Natural killer cell (primary cell): ENCODE results near the gene ATP6V0E2. TPM values are rescaled to one million over a fixed set of nuclear protein-coding genes. Genes with fewer than 3 reads are reported as not detected.

Experiments used
- ATAC-seq, 3 donors: fragments of 150-1000 bp in 2 of 3; fragments of 200-7000 bp in 1 of 3; cut with Tn5 transposase; 1 replicate in 1 of 3; 2 replicates in 2 of 3; pipeline ENCODE4 v1.10.0; 2021; ENCODE audit warnings: mild to moderate bottlenecking in 2 of 3, moderate library complexity in 2 of 3
- DNase-seq, 2 donors: peaks; one replicate each; pipeline versions ENCODE4 v3.0.0 to v3.0.0-alpha.2; 2013 to 2021; ENCODE audit warnings: mixed read lengths in 1 of 2
- H3K27ac ChIP-seq: one replicate; pipeline ENCODE4 v1.5.1; 2013; ENCODE audit warnings: mild to moderate bottlenecking, low read length
- H3K27me3 ChIP-seq: one replicate; pipeline ENCODE4 v1.6.1; 2013; ENCODE audit warnings: low read length; ENCODE audit not compliant: control insufficient read depth, insufficient read depth
- H3K36me3 ChIP-seq: one replicate; pipeline ENCODE4 v1.6.1; 2013; ENCODE audit warnings: low read length; ENCODE audit not compliant: control insufficient read depth, insufficient read depth
- H3K4me1 ChIP-seq: one replicate; pipeline ENCODE4 v1.6.1; 2013; ENCODE audit warnings: low read length; ENCODE audit not compliant: control insufficient read depth, insufficient read depth
- H3K4me3 ChIP-seq: one replicate; pipeline ENCODE4 v1.5.1; 2013; ENCODE audit warnings: low read length
- H3K9me3 ChIP-seq: one replicate; pipeline ENCODE4 v1.6.1; 2013; ENCODE audit warnings: low read length; ENCODE audit not compliant: control insufficient read depth, insufficient read depth
- H3K27ac Mint-ChIP-seq, 2 donors: one replicate each; pipeline ENCODE4 v1.8.0; 2022; ENCODE audit warnings: mild to moderate bottlenecking in 2 of 2, mixed read lengths in 2 of 2, moderate library complexity in 1 of 2
- H3K27me3 Mint-ChIP-seq, 2 donors: one replicate each; pipeline ENCODE4 v1.8.0; 2022; ENCODE audit warnings: low read depth in 2 of 2, mixed read lengths in 2 of 2
- H3K36me3 Mint-ChIP-seq: one replicate; pipeline ENCODE4 v1.8.0; 2022; ENCODE audit warnings: mixed read lengths
- H3K4me1 Mint-ChIP-seq, 2 donors: one replicate each; pipeline ENCODE4 v1.8.0; 2022; ENCODE audit warnings: mixed read lengths in 2 of 2
- H3K4me3 Mint-ChIP-seq: one replicate; pipeline ENCODE4 v1.8.0; 2022; ENCODE audit warnings: mild to moderate bottlenecking, moderate library complexity, mixed read lengths
- H3K9me3 Mint-ChIP-seq, 2 donors: one replicate each; pipeline ENCODE4 v1.8.0; 2022; ENCODE audit warnings: mixed read lengths in 2 of 2
- WGBS: methylation state at CpG from one replicate; pipeline ENCODE4 v1.1.7; 2013; ENCODE audit warnings: missing lambda C conversion rate; ENCODE audit not compliant: insufficient coverage; 5-methylcytosine and 5-hydroxymethylcytosine counted together
- intact Hi-C: fragments of 100-400 bp; cut with micrococcal nuclease; formaldehyde crosslinking; loops from one replicate; pipeline ENCODE4 v1.14.2; 2022
- total RNA-seq, 4 donors: library from RNA; stranded (reverse); fragments of 120-200 nt in 1 of 4; gene quantifications; one replicate each; pipeline versions ENCODE4 v1.2.3 to v1.2.4, GENCODE V29; 2013 to 2022
- TF ChIP-seq, protein P1 (sequence below): fragments of 200-600 bp; IDR thresholded peaks from one replicate; pipeline ENCODE4 v1.8.0; 2022; ENCODE audit warnings: antibody characterized with exemption

Gene ATP6V0E2
- total RNA-seq, 3 donors from 2014 or later (not counting 1 experiment from before 2014, with no cell fraction given), result 23.2 to 39.4 (median 34.9) TPM

GRCh38 chr7:149866139-149866778, 7.5 kb upstream of the ATP6V0E2 start:
- no peak for ATAC-seq
- Histone ChIP-seq H3K36me3 (no peaks in the 10 kb centered on the region), H3K9me3 (no peaks in the 10 kb centered on the region), H3K27ac (peak overlapping the region; percentile 31), H3K4me1 (peaks cover 80% of the 10 kb centered on the region), H3K4me3 (no peak overlapping the region), H3K27me3 (no peaks in the 10 kb centered on the region)
- no peaks in the 10 kb centered on the region for H3K9me3 Mint-ChIP-seq
- no peaks in the 10 kb centered on the region for H3K36me3 Mint-ChIP-seq
- peaks cover 32 to 38% of the 10 kb centered on the region in 2 donors for H3K4me1 Mint-ChIP-seq
- H3K27me3 Mint-ChIP-seq, result no peaks in the 10 kb centered on the region
- H3K4me3 Mint-ChIP-seq, result no peak overlapping the region
- DNase-seq, result no peak
- intact Hi-C loops, result no loop called here
- H3K27ac Mint-ChIP-seq, result peak overlapping the region; percentile 11 to 63
- 84% methylated on average over 15 of the region's 16 CpGs for WGBS
- TF ChIP-seq, protein P1, sequence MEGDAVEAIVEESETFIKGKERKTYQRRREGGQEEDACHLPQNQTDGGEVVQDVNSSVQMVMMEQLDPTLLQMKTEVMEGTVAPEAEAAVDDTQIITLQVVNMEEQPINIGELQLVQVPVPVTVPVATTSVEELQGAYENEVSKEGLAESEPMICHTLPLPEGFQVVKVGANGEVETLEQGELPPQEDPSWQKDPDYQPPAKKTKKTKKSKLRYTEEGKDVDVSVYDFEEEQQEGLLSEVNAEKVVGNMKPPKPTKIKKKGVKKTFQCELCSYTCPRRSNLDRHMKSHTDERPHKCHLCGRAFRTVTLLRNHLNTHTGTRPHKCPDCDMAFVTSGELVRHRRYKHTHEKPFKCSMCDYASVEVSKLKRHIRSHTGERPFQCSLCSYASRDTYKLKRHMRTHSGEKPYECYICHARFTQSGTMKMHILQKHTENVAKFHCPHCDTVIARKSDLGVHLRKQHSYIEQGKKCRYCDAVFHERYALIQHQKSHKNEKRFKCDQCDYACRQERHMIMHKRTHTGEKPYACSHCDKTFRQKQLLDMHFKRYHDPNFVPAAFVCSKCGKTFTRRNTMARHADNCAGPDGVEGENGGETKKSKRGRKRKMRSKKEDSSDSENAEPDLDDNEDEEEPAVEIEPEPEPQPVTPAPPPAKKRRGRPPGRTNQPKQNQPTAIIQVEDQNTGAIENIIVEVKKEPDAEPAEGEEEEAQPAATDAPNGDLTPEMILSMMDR, result no peak

GRCh38 chr7:149866779-149867447, 6.9 kb upstream of the ATP6V0E2 start:
- H3K4me1 Mint-ChIP-seq, result peaks cover 38% of the 10 kb centered on the region in 2 donors

GRCh38 chr7:149867762-149868622, 5.8 kb upstream of the ATP6V0E2 start:
- intact Hi-C loops, result no loop called here
- Mint-ChIP-seq H3K27me3 (no peaks in the 10 kb centered on the region), H3K4me1 (peaks cover 46 to 47% of the 10 kb centered on the region in 2 donors), H3K4me3 (no peak overlapping the region), H3K27ac (no peak overlapping the region), H3K36me3 (no peaks in the 10 kb centered on the region), H3K9me3 (no peaks in the 10 kb centered on the region)
- Histone ChIP-seq H3K4me1 (peaks cover 82% of the 10 kb centered on the region), H3K27ac (no peak overlapping the region), H3K36me3 (no peaks in the 10 kb centered on the region), H3K9me3 (no peaks in the 10 kb centered on the region), H3K4me3 (no peak overlapping the region), H3K27me3 (no peaks in the 10 kb centered on the region)
- TF ChIP-seq, protein P1, result no peak
- 91% methylated on average over 25 of the region's 25 CpGs for WGBS
- DNase-seq, result no peak
- ATAC-seq, result no peak

More at GRCh38 chr7:149866779-149867447, 6.9 kb upstream of the ATP6V0E2 start:
- H3K9me3 ChIP-seq, result no peaks in the 10 kb centered on the region
- no peaks in the 10 kb centered on the region for H3K9me3 Mint-ChIP-seq
- no peaks in the 10 kb centered on the region for H3K27me3 Mint-ChIP-seq
- no peak overlapping the region for H3K27ac ChIP-seq
- no peaks in the 10 kb centered on the region for H3K27me3 ChIP-seq
- H3K27ac Mint-ChIP-seq, result no peak overlapping the region
- ATAC-seq (no peak), DNase-seq (peak in 1 of 2 donors; percentile 59)
- TF ChIP-seq, protein P1, result no peak
- intact Hi-C loops, result no loop called here
- H3K36me3 Mint-ChIP-seq, result no peaks in the 10 kb centered on the region
- H3K36me3 ChIP-seq, result no peaks in the 10 kb centered on the region
- H3K4me3 ChIP-seq, result no peak overlapping the region
- WGBS, result 65% methylated on average over 11 of the region's 11 CpGs
- H3K4me1 ChIP-seq, result peaks cover 77% of the 10 kb centered on the region
- no peak overlapping the region for H3K4me3 Mint-ChIP-seq
